WTC11 (cell line): ENCODE results near the gene LITAFD. TPM values are rescaled to one million over a fixed set of nuclear protein-coding genes. Genes with fewer than 3 reads are reported as not detected.
A peak's percentile ranks its signal among the peaks of the same experiment; 100 is the strongest.

Experiments
- ATAC-seq: fragments of 200-7000 bp; cut with Tn5 transposase; 2 replicates; pipeline ENCODE4 v1.10.0; 2021; ENCODE audit warnings: mild to moderate bottlenecking, moderate library complexity
- CTCF ChIA-PET: fragments of 300-600 bp; sonication (Branson Sonifier 250); formaldehyde crosslinking; loops from one replicate; lab custom pipeline; 2021; ENCODE audit warnings: antibody characterized with exemption; lab: Charles Lee
- POLR2A ChIA-PET: fragments of 350-600 bp; sonication (Branson Sonifier 250); formaldehyde crosslinking; loops from one replicate; lab custom pipeline; 2021; ENCODE audit warnings: antibody characterized with exemption; lab: Charles Lee
- DNase-seq: peaks from one replicate; pipeline ENCODE4 v3.0.0; 2021; ENCODE audit warnings: low spot score
- H3K27ac Mint-ChIP-seq: 2 replicates; pipeline ENCODE4 v1.8.0; 2021; ENCODE audit warnings: mixed read lengths
- H3K27me3 Mint-ChIP-seq: 2 replicates; pipeline ENCODE4 v1.8.0; 2021; ENCODE audit warnings: low read depth, mild to moderate bottlenecking, moderate library complexity, mixed read lengths
- H3K36me3 Mint-ChIP-seq: 2 replicates; pipeline ENCODE4 v1.8.0; 2021; ENCODE audit warnings: mixed read lengths
- H3K4me1 Mint-ChIP-seq: 2 replicates; pipeline ENCODE4 v1.8.0; 2022; ENCODE audit warnings: mixed read lengths
- H3K4me3 Mint-ChIP-seq: 2 replicates; pipeline ENCODE4 v1.8.0; 2021; ENCODE audit warnings: mild to moderate bottlenecking, moderate library complexity, mixed read lengths
- H3K9me3 Mint-ChIP-seq: 2 replicates; pipeline ENCODE4 v1.8.0; 2021; ENCODE audit warnings: mixed read lengths
- CBFB ChIP-seq: sonication (generic); formaldehyde crosslinking; IDR thresholded peaks from 2 replicates; pipeline ENCODE4 v1.8.1; 2022; ENCODE audit warnings: mild to moderate bottlenecking, low read depth, missing genetic modification reagents
- ELF4 ChIP-seq: sonication (generic); formaldehyde crosslinking; IDR thresholded peaks from 2 replicates; pipeline ENCODE4 v1.8.1; 2022; ENCODE audit warnings: low read depth, mild to moderate bottlenecking, moderate library complexity, missing genetic modification reagents
- ERG ChIP-seq: fragments of 250-450 bp; sonication (Bioruptor Pico); IDR thresholded peaks from 2 replicates; pipeline ENCODE4 v1.8.0; 2021; ENCODE audit warnings: mild to moderate bottlenecking
- ESRRA ChIP-seq: sonication (generic); formaldehyde crosslinking; IDR thresholded peaks from 2 replicates; pipeline ENCODE4 v1.8.1; 2022; ENCODE audit warnings: mild to moderate bottlenecking, missing genetic modification reagents, borderline replicate concordance
- ETV6 ChIP-seq: sonication (generic); formaldehyde crosslinking; IDR thresholded peaks from 2 replicates; pipeline ENCODE4 v1.8.1; 2022; ENCODE audit warnings: mild to moderate bottlenecking, missing genetic modification reagents
- GABPB1 ChIP-seq: sonication (generic); formaldehyde crosslinking; IDR thresholded peaks from 2 replicates; pipeline ENCODE4 v1.8.1; 2023; ENCODE audit warnings: mild to moderate bottlenecking, missing genetic modification reagents
- IRF2 ChIP-seq: sonication (generic); formaldehyde crosslinking; IDR thresholded peaks from 2 replicates; pipeline ENCODE4 v1.8.0; 2022; ENCODE audit warnings: low read depth, missing genetic modification reagents, borderline replicate concordance
- MLX ChIP-seq: sonication (generic); formaldehyde crosslinking; IDR thresholded peaks from 2 replicates; pipeline ENCODE4 v1.8.1; 2023; ENCODE audit warnings: mild to moderate bottlenecking, missing genetic modification reagents, moderate library complexity
- SMAD3 ChIP-seq: sonication (generic); formaldehyde crosslinking; IDR thresholded peaks from 2 replicates; pipeline ENCODE4 v1.8.0; 2022; ENCODE audit warnings: missing genetic modification reagents, mild to moderate bottlenecking, borderline replicate concordance
- ZNF121 ChIP-seq: sonication (generic); formaldehyde crosslinking; IDR thresholded peaks from 2 replicates; pipeline ENCODE4 v1.8.0; 2023; ENCODE audit warnings: missing genetic modification reagents
- ZNF425 ChIP-seq: fragments of 250-450 bp; sonication (Bioruptor Pico); conservative IDR thresholded peaks from 2 replicates; pipeline ENCODE4 v1.9.0; 2021; ENCODE audit warnings: mild to moderate bottlenecking
- total RNA-seq: library from RNA; stranded (reverse); gene quantifications from 3 replicates; pipeline ENCODE4 v1.2.3, GENCODE V29; 2021
- TF ChIP-seq, protein P1 (sequence below): sonication (generic); formaldehyde crosslinking; IDR thresholded peaks from 2 replicates; pipeline ENCODE4 v1.8.1; 2022; ENCODE audit warnings: low read depth, missing genetic modification reagents, borderline replicate concordance
- TF ChIP-seq, protein P2 (sequence below): sonication (generic); formaldehyde crosslinking; IDR thresholded peaks from 2 replicates; pipeline ENCODE4 v1.8.1; 2023; ENCODE audit warnings: mild to moderate bottlenecking, missing genetic modification reagents
- TF ChIP-seq, protein P3 (sequence below): sonication (generic); formaldehyde crosslinking; conservative IDR thresholded peaks from 2 replicates; pipeline ENCODE4 v1.8.1; 2022; ENCODE audit warnings: mild to moderate bottlenecking, missing genetic modification reagents

The LITAFD gene
- total RNA-seq, 1 experiment from 2014 or later, result not detected

DNA sequence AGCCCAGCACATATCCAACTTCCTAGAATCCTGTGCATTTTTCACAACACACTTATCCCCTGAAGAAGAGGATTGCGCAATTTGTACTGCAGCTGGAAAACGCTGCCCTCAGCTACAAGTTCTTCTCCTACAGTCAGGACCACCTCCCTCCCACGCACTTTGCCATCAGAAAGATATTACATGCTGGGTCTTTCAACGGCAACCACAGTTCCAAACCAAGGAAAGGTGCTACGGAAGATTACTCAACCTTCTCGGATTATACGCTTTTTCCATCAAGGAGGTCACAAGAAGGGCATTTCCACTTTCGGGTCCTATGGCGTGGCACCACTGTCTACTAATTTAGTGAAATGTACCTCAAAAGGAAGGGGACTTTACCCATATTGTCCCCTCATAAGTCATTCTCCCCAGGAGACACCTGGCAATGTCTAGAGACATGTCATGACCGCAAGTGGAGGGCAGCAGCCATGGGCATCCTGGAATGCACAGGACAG is 46.4 kb downstream of the LITAFD start (continued):
- TF ChIP-seq ERG (CRISPR knock-in tag) (no peak), GABPB1 (CRISPR knock-in tag) (no peak), MLX (no peak), ETV6 (no peak), ELF4 (no peak), CBFB (CRISPR knock-in tag) (no peak), ZNF121 (no peak), IRF2 (CRISPR knock-in tag) (no peak)
- TF ChIP-seq, protein P1, sequence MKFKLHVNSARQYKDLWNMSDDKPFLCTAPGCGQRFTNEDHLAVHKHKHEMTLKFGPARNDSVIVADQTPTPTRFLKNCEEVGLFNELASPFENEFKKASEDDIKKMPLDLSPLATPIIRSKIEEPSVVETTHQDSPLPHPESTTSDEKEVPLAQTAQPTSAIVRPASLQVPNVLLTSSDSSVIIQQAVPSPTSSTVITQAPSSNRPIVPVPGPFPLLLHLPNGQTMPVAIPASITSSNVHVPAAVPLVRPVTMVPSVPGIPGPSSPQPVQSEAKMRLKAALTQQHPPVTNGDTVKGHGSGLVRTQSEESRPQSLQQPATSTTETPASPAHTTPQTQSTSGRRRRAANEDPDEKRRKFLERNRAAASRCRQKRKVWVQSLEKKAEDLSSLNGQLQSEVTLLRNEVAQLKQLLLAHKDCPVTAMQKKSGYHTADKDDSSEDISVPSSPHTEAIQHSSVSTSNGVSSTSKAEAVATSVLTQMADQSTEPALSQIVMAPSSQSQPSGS (CRISPR knock-in tag), result no peak
- TF ChIP-seq, protein P2, sequence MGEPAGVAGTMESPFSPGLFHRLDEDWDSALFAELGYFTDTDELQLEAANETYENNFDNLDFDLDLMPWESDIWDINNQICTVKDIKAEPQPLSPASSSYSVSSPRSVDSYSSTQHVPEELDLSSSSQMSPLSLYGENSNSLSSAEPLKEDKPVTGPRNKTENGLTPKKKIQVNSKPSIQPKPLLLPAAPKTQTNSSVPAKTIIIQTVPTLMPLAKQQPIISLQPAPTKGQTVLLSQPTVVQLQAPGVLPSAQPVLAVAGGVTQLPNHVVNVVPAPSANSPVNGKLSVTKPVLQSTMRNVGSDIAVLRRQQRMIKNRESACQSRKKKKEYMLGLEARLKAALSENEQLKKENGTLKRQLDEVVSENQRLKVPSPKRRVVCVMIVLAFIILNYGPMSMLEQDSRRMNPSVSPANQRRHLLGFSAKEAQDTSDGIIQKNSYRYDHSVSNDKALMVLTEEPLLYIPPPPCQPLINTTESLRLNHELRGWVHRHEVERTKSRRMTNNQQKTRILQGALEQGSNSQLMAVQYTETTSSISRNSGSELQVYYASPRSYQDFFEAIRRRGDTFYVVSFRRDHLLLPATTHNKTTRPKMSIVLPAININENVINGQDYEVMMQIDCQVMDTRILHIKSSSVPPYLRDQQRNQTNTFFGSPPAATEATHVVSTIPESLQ (CRISPR knock-in tag), result no peak

DNA sequence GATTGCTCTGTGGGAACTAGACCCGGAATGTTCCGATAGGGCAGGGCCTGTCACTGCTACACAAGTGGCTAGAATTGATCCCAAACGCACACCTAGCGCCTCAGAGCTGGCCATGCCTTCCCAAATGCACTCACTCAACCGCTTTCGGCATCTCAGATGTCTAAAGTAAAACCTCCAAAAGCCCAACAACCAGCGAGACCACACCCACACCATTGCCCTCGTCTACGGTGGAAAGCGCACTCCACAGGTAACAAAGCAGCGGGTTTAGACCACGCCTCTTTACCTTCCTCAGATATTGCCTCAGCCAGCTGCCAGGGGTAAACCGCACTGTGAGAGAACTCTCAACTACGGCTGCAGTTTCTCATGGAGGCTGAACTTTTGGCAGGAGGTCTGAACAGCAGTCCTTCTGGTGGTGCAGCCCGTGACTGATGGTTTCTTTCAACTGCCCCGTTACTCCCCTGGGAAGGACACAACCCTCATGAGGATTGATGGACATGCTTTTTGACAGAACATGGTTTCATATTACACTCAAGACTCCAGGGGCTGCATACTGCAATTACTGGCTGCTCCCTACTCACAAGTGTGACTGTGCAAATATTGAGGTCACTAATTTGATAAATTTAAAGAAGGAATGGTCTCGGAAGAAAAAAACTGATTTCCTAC is 47.1 kb downstream of the LITAFD start:
- no peak overlapping the region for H3K4me3 Mint-ChIP-seq
- DNase-seq (no peak), ATAC-seq (peak; percentile 24; the same call in 1 of the 2 replicates)
- ChIA-PET POLR2A (interaction anchor here (0.6 kb wide), 1 partner anchor 98 kb away, joined by 6 read pairs; no protein-coding TSS in a partner anchor), CTCF (interaction anchor here (0.9 to 10.4 kb wide), 3 partner anchors 77 to 210 kb away, joined by 3 to 436 read pairs (median 3); no protein-coding TSS in a partner anchor)
- no peaks in the 10 kb centered on the region for H3K9me3 Mint-ChIP-seq
- peaks cover 35% of the 10 kb centered on the region for H3K36me3 Mint-ChIP-seq
- peak overlapping the region; percentile 74; the same call in 1 of the 2 replicates for H3K27ac Mint-ChIP-seq
- peaks cover 28% of the 10 kb centered on the region for H3K4me1 Mint-ChIP-seq
- no peaks in the 10 kb centered on the region for H3K27me3 Mint-ChIP-seq
- no peak for TF ChIP-seq ZNF425
- TF ChIP-seq ESRRA, result no peak
- no peak for TF ChIP-seq MLX
- TF ChIP-seq GABPB1 (CRISPR knock-in tag), result no peak
- no peak for TF ChIP-seq SMAD3
- no peak for TF ChIP-seq ELF4
- TF ChIP-seq, protein P3, sequence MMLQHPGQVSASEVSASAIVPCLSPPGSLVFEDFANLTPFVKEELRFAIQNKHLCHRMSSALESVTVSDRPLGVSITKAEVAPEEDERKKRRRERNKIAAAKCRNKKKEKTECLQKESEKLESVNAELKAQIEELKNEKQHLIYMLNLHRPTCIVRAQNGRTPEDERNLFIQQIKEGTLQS (CRISPR knock-in tag), result no peak
